Peyer's patch (tissue), 4 donors: ENCODE results near the gene NCKAP5. TPM values are rescaled to one million over a fixed set of nuclear protein-coding genes. Genes with fewer than 3 reads are reported as not detected.

Source experiments
- DNase-seq, 3 donors: peaks; one replicate each; pipeline ENCODE4 v3.0.0-alpha.2; 2017 to 2019
- H3K27ac ChIP-seq, 4 donors: fragments of 200-600 bp; sonication (generic); one replicate each; pipeline ENCODE4 v1.5.1; 2016 to 2019
- H3K27me3 ChIP-seq, 2 donors: fragments of 200-600 bp; sonication (generic); one replicate each; pipeline ENCODE4 v1.5.1; 2019
- H3K36me3 ChIP-seq, 3 donors: fragments of 200-600 bp; sonication (generic); one replicate each; pipeline ENCODE4 v1.5.1; 2016 to 2019
- H3K4me1 ChIP-seq, 4 donors: fragments of 200-600 bp; sonication (generic); one replicate each; pipeline ENCODE4 v1.5.1; 2016 to 2019
- H3K4me3 ChIP-seq, 4 donors: fragments of 200-600 bp; sonication (generic); 1 replicate in 3 of 4; 2 replicates in 1 of 4; pipeline ENCODE4 v1.5.1; 2016 to 2019; ENCODE audit warnings: mild to moderate bottlenecking in 1 of 4
- H3K9me3 ChIP-seq, 4 donors: fragments of 200-600 bp; sonication (generic); one replicate each; pipeline ENCODE4 v1.5.1; 2016 to 2019; ENCODE audit warnings: mild to moderate bottlenecking in 1 of 4
- CTCF ChIP-seq, 6 experiments: fragments of 450-650 bp in 4 of 6; fragments of 200-600 bp in 2 of 6; sonication (generic) in 1 of 6; IDR thresholded peaks; one replicate each; pipeline ENCODE4 v1.5.1; 2017 to 2019; ENCODE audit warnings: antibody characterized with exemption in 6 of 6, mild to moderate bottlenecking in 3 of 6, moderate library complexity in 1 of 6
- POLR2A ChIP-seq, 2 donors: fragments of 450-650 bp; IDR thresholded peaks; one replicate each; pipeline ENCODE4 v1.5.1; 2017; ENCODE audit warnings: antibody characterized with exemption in 2 of 2, mild to moderate bottlenecking in 2 of 2, moderate library complexity in 2 of 2
- total RNA-seq, 4 donors: library from RNA; depleted of rRNA; stranded (reverse); fragments of >200 nt; gene quantifications; one replicate each; pipeline ENCODE4 v1.1.0, GENCODE V29; 2016

Gene NCKAP5
- total RNA-seq, 4 donors from 2014 or later: 9.1 to 28.5 (median 22.5) TPM

GRCh38 chr2:133255360-133255759, 312.9 kb downstream of the NCKAP5 start:
- no peak for DNase-seq
- Histone ChIP-seq H3K27ac (no peak overlapping the region), H3K27me3 (no peaks in the 10 kb centered on the region), H3K4me3 (no peak overlapping the region), H3K9me3 (no peaks in the 10 kb centered on the region), H3K4me1 (no peaks in the 10 kb centered on the region), H3K36me3 (no peaks in the 10 kb centered on the region)
- TF ChIP-seq POLR2A (IDR thresholded peaks at IDR 0.05): no peak
- TF ChIP-seq CTCF (IDR thresholded peaks at IDR 0.05): no peak

GRCh38 chr2:133253793-133254192, 314.5 kb downstream of the NCKAP5 start:
- no peaks in the 10 kb centered on the region for H3K4me1 ChIP-seq
- no peak for DNase-seq
- no peaks in the 10 kb centered on the region for H3K27me3 ChIP-seq
- H3K4me3 ChIP-seq: no peak overlapping the region
- H3K9me3 ChIP-seq: no peaks in the 10 kb centered on the region
- H3K27ac ChIP-seq: no peak overlapping the region
- no peak for TF ChIP-seq POLR2A (IDR thresholded peaks at IDR 0.05)
- TF ChIP-seq CTCF (IDR thresholded peaks at IDR 0.05): no peak
- H3K36me3 ChIP-seq: no peaks in the 10 kb centered on the region

- no peak overlapping the region for H3K27ac ChIP-seq
- no peaks in the 10 kb centered on the region for H3K36me3 ChIP-seq
- H3K4me3 ChIP-seq: no peak overlapping the region
- no peaks in the 10 kb centered on the region for H3K27me3 ChIP-seq
- no peak for TF ChIP-seq CTCF (IDR thresholded peaks at IDR 0.05)
- TF ChIP-seq POLR2A (IDR thresholded peaks at IDR 0.05): no peak
- DNase-seq: no peak
- H3K9me3 ChIP-seq: no peaks in the 10 kb centered on the region
- H3K4me1 ChIP-seq: no peaks in the 10 kb centered on the region
Observed at GRCh38 chr2:133252780-133253355, 315.4 kb downstream of the NCKAP5 start.

GRCh38 chr2:133249362-133249761, 318.9 kb downstream of the NCKAP5 start:
- no peak for DNase-seq

GRCh38 chr2:133248264-133248663, 320.0 kb downstream of the NCKAP5 start:
- no peak overlapping the region for H3K27ac ChIP-seq
- no peaks in the 10 kb centered on the region for H3K36me3 ChIP-seq

More at GRCh38 chr2:133249362-133249761, 318.9 kb downstream of the NCKAP5 start:
- Histone ChIP-seq H3K36me3 (no peaks in the 10 kb centered on the region), H3K4me1 (no peaks in the 10 kb centered on the region), H3K9me3 (no peaks in the 10 kb centered on the region), H3K27ac (no peak overlapping the region), H3K27me3 (no peaks in the 10 kb centered on the region), H3K4me3 (no peak overlapping the region)
- no peak for TF ChIP-seq CTCF (IDR thresholded peaks at IDR 0.05)
- no peak for TF ChIP-seq POLR2A (IDR thresholded peaks at IDR 0.05)

More at GRCh38 chr2:133248264-133248663, 320.0 kb downstream of the NCKAP5 start:
- H3K9me3 ChIP-seq: no peaks in the 10 kb centered on the region
- no peaks in the 10 kb centered on the region for H3K27me3 ChIP-seq
- TF ChIP-seq CTCF (IDR thresholded peaks at IDR 0.05) (no peak), POLR2A (IDR thresholded peaks at IDR 0.05) (no peak)
- H3K4me1 ChIP-seq: no peaks in the 10 kb centered on the region
- DNase-seq: no peak
- no peak overlapping the region for H3K4me3 ChIP-seq
